Activated CD4-positive, alpha-beta T cell treated with anti-CD3 and anti-CD28 coated beads, Interleukin-2, amount 10 ng/mL, durations not matched to agents 24 days and 14 days (primary cell): ENCODE data around the gene MACROD2. TPM values are rescaled to one million over a fixed set of nuclear protein-coding genes. Genes with fewer than 3 reads are reported as not detected.

Source experiments
- DNase-seq: peaks from one replicate; pipeline ENCODE4 v3.0.0; 2022
- H3K27ac Mint-ChIP-seq: one replicate; pipeline ENCODE4 v1.8.0; 2022; ENCODE audit warnings: mild to moderate bottlenecking, mixed read lengths
- H3K27me3 Mint-ChIP-seq: one replicate; pipeline ENCODE4 v1.8.0; 2022; ENCODE audit warnings: mixed read lengths
- H3K36me3 Mint-ChIP-seq: one replicate; pipeline ENCODE4 v1.8.0; 2022; ENCODE audit warnings: low read depth, mild to moderate bottlenecking, mixed read lengths
- H3K4me1 Mint-ChIP-seq: one replicate; pipeline ENCODE4 v1.8.0; 2021; ENCODE audit warnings: mixed read lengths
- H3K4me3 Mint-ChIP-seq: one replicate; pipeline ENCODE4 v1.8.0; 2022; ENCODE audit warnings: mild to moderate bottlenecking, moderate library complexity, mixed read lengths
- H3K9me3 Mint-ChIP-seq: one replicate; pipeline ENCODE4 v1.8.0; 2021; ENCODE audit warnings: mixed read lengths
- intact Hi-C: fragments of 100-400 bp; cut with micrococcal nuclease; formaldehyde crosslinking; loops from one replicate; pipeline ENCODE4 v1.15.1; 2023
- total RNA-seq: library from RNA; stranded (reverse); gene quantifications from 2 replicates; pipeline ENCODE4 v1.2.3, GENCODE V29; 2022

Gene MACROD2
- total RNA-seq, 1 donor from 2014 or later: not detected

- no peak overlapping the region for H3K4me3 Mint-ChIP-seq
- H3K4me1 Mint-ChIP-seq: no peaks in the 10 kb centered on the region
- peaks cover 4% of the 10 kb centered on the region for H3K9me3 Mint-ChIP-seq
- H3K36me3 Mint-ChIP-seq: no peaks in the 10 kb centered on the region
- DNase-seq: no peak
- intact Hi-C loops: no loop called here
- H3K27ac Mint-ChIP-seq: no peak overlapping the region
- H3K27me3 Mint-ChIP-seq: no peaks in the 10 kb centered on the region
These were observed 1210.4 kb downstream of the MACROD2 start for GRCh38 chr20:15205719-15206118.

DNA sequence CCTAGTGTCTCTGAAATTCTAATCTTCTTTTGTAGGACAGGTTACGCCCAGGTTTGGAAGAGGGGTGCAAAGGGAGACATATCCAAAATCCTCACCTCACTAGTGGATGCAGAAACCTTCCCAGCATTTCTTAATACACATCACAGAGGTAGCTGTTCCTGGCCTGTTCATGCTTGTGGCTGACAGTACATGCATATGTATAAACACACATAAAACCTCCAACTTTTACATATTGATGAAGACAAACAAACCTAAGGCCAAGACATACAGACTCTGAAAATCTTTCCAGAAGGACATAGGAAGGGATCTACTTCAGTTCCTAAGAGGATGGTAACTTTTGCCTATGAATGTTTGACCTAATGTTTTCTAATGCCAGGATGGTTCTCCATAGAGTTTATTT, 1214.2 kb downstream of the MACROD2 start:
- no peak for DNase-seq
- H3K4me3 Mint-ChIP-seq: no peak overlapping the region
- H3K4me1 Mint-ChIP-seq: no peaks in the 10 kb centered on the region
- intact Hi-C loops: no loop called here
- H3K36me3 Mint-ChIP-seq: no peaks in the 10 kb centered on the region
- H3K27me3 Mint-ChIP-seq: no peaks in the 10 kb centered on the region
- no peak overlapping the region for H3K27ac Mint-ChIP-seq
- peaks cover 11% of the 10 kb centered on the region for H3K9me3 Mint-ChIP-seq

GRCh38 chr20:15214051-15214450, 1218.7 kb downstream of the MACROD2 start:
- H3K27ac Mint-ChIP-seq: no peak overlapping the region
- H3K36me3 Mint-ChIP-seq: no peaks in the 10 kb centered on the region
- H3K4me1 Mint-ChIP-seq: no peaks in the 10 kb centered on the region
- intact Hi-C loops: no loop called here
- H3K4me3 Mint-ChIP-seq: no peak overlapping the region
- DNase-seq: no peak
- peaks cover 11% of the 10 kb centered on the region for H3K9me3 Mint-ChIP-seq
- H3K27me3 Mint-ChIP-seq: no peaks in the 10 kb centered on the region

DNA sequence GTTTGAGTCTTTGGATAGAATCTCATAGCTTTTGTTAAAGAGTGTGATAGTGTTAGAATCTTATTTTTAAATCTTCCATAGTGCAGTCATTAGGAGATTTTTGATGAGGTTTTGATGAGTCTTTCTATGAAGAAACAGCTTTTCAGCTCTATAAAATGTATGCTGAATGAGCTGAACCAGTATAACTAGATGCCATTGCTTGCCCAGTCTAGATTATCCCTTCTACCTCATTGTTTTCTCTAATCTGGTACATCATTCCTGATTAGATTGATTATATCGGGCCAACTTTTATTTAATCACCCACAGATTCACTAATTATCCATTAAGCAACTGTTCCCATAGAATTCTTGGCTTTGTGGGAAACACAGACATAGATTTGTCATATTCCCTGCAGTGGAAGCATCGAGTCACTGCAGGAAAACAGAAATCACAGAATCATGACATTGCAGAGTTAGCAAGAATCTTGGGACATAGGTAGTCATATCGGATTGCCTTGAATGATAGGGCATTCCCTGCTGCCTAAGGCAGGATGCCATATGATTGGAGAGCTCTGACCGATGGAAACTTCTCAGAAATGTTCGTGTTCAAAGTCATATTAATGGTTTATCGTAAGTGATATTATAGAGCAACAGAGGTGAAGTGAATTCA, 1224.8 kb downstream of the MACROD2 start:
- no peaks in the 10 kb centered on the region for H3K4me1 Mint-ChIP-seq
- no peaks in the 10 kb centered on the region for H3K27me3 Mint-ChIP-seq
- no peaks in the 10 kb centered on the region for H3K36me3 Mint-ChIP-seq
- H3K4me3 Mint-ChIP-seq: no peak overlapping the region
- intact Hi-C loops: no loop called here
- peaks cover 2% of the 10 kb centered on the region for H3K9me3 Mint-ChIP-seq
- no peak overlapping the region for H3K27ac Mint-ChIP-seq
- DNase-seq: no peak

GRCh38 chr20:15220778-15221565, 1225.7 kb downstream of the MACROD2 start:
- Mint-ChIP-seq H3K36me3 (no peaks in the 10 kb centered on the region), H3K9me3 (peaks cover 2% of the 10 kb centered on the region), H3K4me3 (no peak overlapping the region), H3K27ac (no peak overlapping the region), H3K4me1 (no peaks in the 10 kb centered on the region), H3K27me3 (no peaks in the 10 kb centered on the region)
- no peak for DNase-seq
- intact Hi-C loops: no loop called here

GRCh38 chr20:15222502-15223330, 1227.4 kb downstream of the MACROD2 start:
- H3K27ac Mint-ChIP-seq: no peak overlapping the region
- intact Hi-C loops: no loop called here
- H3K9me3 Mint-ChIP-seq: peaks cover 2% of the 10 kb centered on the region
- no peaks in the 10 kb centered on the region for H3K4me1 Mint-ChIP-seq
- no peaks in the 10 kb centered on the region for H3K27me3 Mint-ChIP-seq
- no peaks in the 10 kb centered on the region for H3K36me3 Mint-ChIP-seq
- no peak for DNase-seq
- no peak overlapping the region for H3K4me3 Mint-ChIP-seq

DNA sequence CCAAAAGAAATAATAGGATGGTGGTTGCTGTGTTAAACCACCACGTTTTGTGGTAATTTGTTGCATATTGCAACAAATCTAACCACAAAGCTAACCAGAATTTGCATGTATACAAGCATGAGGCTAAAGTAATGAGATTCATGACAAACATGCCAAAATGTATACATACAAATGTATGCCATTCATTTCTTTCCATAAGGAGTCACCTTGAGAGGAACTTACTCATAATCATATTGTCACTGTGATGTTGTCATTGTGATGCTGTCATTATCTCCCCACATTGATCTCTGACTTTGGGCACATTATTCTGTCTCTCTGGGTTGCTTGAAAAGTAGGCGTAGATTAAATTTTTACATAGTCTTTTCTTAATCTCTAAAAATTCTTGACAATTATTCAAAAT, 1228.9 kb downstream of the MACROD2 start:
- Mint-ChIP-seq H3K27ac (no peak overlapping the region), H3K36me3 (no peaks in the 10 kb centered on the region), H3K9me3 (peaks cover 2% of the 10 kb centered on the region), H3K4me3 (no peak overlapping the region), H3K4me1 (no peaks in the 10 kb centered on the region), H3K27me3 (no peaks in the 10 kb centered on the region)
- DNase-seq: no peak
- intact Hi-C loops: no loop called here

DNA sequence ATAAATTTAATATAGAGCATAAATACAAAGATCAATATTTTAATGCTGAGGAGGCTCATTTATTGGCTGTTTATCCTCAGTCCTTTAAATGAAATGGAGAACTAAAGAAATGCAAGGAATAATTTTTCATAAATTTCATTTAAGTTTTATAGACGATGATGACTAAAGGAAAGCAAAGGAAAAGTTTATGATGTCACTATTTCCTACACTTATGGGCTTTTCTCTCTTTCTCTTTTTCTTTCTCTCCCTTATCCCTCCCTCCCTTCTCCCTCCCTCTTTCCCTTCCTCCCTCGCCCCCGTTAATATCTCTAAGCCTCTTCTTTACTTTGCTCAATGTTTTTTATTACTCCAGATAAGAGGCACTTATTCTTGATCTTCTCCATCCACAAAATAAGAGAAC, 1231.8 kb downstream of the MACROD2 start:
- Mint-ChIP-seq H3K9me3 (peaks cover 2% of the 10 kb centered on the region), H3K36me3 (no peaks in the 10 kb centered on the region), H3K4me1 (no peaks in the 10 kb centered on the region), H3K27me3 (no peaks in the 10 kb centered on the region), H3K4me3 (no peak overlapping the region), H3K27ac (no peak overlapping the region)
- DNase-seq: no peak
- intact Hi-C loops: no loop called here

DNA sequence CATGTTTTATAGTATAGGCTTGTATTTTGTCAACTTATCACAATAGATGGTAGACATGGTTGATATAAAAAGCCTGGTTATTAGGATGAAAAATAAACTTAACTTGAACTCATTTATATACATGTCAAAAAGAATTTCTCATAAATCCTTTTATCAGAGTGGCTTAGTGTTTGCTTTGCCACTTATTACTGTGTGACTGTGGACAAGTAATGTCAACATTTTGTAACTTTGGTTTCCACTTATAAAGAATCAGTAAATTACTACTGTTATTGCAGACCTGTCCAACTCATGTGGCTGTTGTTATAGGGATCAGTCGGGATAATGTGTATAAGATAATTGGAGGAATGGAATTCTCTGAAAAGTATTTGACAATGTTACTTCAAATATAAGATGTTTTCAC, 1236.9 kb downstream of the MACROD2 start:
- Mint-ChIP-seq H3K4me3 (no peak overlapping the region), H3K4me1 (no peaks in the 10 kb centered on the region), H3K9me3 (no peaks in the 10 kb centered on the region), H3K27ac (no peak overlapping the region), H3K36me3 (no peaks in the 10 kb centered on the region), H3K27me3 (no peaks in the 10 kb centered on the region)
- intact Hi-C loops: no loop called here
- no peak for DNase-seq

- no peaks in the 10 kb centered on the region for H3K9me3 Mint-ChIP-seq
- no peaks in the 10 kb centered on the region for H3K36me3 Mint-ChIP-seq
- intact Hi-C loops: no loop called here
- DNase-seq: no peak
- no peak overlapping the region for H3K4me3 Mint-ChIP-seq
- no peaks in the 10 kb centered on the region for H3K4me1 Mint-ChIP-seq
- no peaks in the 10 kb centered on the region for H3K27me3 Mint-ChIP-seq
- no peak overlapping the region for H3K27ac Mint-ChIP-seq
These were observed 1240.3 kb downstream of the MACROD2 start for GRCh38 chr20:15235471-15236198.

DNA sequence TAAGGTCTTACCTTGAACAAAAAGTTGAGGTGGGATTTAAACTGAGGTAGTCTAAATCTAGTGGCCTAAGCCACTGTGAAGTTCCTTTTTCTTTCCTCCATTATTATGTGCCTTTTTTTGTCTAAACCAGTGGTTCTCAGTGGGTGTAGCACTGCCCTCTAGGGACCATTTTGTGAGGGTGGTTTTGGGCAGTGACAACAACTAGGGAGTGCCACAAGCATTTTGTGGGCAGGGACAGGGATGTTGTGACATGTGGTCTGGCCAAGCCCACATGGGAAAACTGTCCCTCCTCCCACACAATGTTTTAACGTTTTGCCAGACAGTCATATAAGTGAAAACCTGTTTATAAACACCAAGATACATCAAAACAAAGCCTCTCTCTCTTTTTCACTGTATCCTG, 1241.5 kb downstream of the MACROD2 start:
- Mint-ChIP-seq H3K9me3 (no peaks in the 10 kb centered on the region), H3K4me1 (no peaks in the 10 kb centered on the region), H3K27ac (no peak overlapping the region), H3K4me3 (no peak overlapping the region), H3K36me3 (no peaks in the 10 kb centered on the region), H3K27me3 (no peaks in the 10 kb centered on the region)
- intact Hi-C loops: no loop called here
- peak; percentile 56 for DNase-seq

DNA sequence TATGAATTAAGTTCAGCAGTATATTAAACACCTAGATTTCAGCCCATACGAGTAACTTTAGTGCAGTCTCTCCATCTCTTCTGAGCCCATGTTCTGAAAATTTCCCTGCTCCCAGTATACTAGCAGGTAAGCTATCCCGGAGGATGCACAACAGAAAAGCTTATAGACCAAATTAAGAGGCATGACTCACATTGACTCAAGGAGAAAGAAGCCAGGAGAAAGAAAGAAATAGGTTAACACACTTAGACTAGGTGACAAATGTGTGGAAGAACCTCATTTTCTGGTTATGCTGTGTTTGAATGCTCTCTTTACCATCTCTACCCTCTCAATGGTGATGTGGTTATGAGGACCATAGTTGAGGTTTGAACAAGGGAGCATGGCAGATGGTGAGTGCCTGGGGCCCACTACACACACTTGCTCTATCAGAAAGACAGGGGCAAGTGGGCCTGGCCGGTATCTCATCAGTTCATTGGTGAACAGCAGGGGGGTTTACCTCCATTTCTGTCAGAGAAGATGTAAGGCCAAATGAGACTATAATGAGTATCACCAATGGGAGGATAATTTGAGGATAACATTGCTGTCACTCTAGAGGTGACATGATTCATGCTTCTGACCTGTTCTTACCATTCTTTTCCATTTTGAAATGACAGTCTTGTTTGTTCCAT, 1244.4 kb downstream of the MACROD2 start:
- Mint-ChIP-seq H3K36me3 (no peaks in the 10 kb centered on the region), H3K4me1 (no peaks in the 10 kb centered on the region), H3K27me3 (no peaks in the 10 kb centered on the region), H3K27ac (no peak overlapping the region), H3K4me3 (no peak overlapping the region), H3K9me3 (no peaks in the 10 kb centered on the region)
- intact Hi-C loops: no loop called here
- no peak for DNase-seq

DNA sequence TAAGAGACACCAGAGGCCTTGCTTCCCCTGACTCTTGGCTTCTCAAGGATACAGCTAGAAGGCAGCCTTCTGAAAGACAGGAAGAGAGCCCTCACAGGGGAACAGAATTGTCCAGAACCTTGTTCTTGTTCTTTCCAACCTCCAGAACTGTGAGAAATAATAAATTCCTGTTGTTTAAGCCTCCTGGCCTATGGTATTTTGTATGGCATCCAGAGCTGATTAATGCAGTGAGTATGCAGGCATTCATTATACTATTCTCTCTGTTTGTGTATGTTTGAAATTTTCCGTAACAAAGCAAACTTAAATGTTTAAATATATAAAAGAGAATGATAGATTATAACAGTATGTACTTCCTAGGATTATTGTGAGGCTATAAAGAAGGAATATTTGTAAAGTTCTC, 1245.5 kb downstream of the MACROD2 start:
- no peak overlapping the region for H3K27ac Mint-ChIP-seq

More for the DNA sequence above, 1245.5 kb downstream of the MACROD2 start:
- H3K9me3 Mint-ChIP-seq: no peaks in the 10 kb centered on the region
- no peaks in the 10 kb centered on the region for H3K4me1 Mint-ChIP-seq
- H3K36me3 Mint-ChIP-seq: no peaks in the 10 kb centered on the region
- no peaks in the 10 kb centered on the region for H3K27me3 Mint-ChIP-seq
- intact Hi-C loops: no loop called here
- H3K4me3 Mint-ChIP-seq: no peak overlapping the region
- no peak for DNase-seq
